ENCODE measurements around the gene MACROD1.

- TF ChIP-seq POLR2A (IDR thresholded peaks at IDR 0.05) (no peak), CTCF (IDR thresholded peaks at IDR 0.05) (no peak), EP300 (IDR thresholded peaks at IDR 0.05) (no peak)
These were observed 56.6 kb downstream of the MACROD1 start for GRCh38 chr11:64109332-64109731.
